HG02840 (cell line): ENCODE data around the gene GPR146.
A peak's percentile ranks its signal among the peaks of the same experiment; 100 is the strongest.
"Not testable (repeated sequence)": the region's sequence is repeated elsewhere in the genome, so short reads cannot be mapped to it uniquely, and the experiment has no call there.

ENCODE experiments used
- ATAC-seq: cut with Tn5 transposase; IDR thresholded peaks from one replicate; pipeline ENCODE4 v1.9.1; 2021; ENCODE audit warnings: mild to moderate bottlenecking, moderate library complexity, moderate number of reproducible peaks; ENCODE audit not compliant: unreplicated experiment, low FRiP score

The GPR146 gene, protein sequence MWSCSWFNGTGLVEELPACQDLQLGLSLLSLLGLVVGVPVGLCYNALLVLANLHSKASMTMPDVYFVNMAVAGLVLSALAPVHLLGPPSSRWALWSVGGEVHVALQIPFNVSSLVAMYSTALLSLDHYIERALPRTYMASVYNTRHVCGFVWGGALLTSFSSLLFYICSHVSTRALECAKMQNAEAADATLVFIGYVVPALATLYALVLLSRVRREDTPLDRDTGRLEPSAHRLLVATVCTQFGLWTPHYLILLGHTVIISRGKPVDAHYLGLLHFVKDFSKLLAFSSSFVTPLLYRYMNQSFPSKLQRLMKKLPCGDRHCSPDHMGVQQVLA

DNA sequence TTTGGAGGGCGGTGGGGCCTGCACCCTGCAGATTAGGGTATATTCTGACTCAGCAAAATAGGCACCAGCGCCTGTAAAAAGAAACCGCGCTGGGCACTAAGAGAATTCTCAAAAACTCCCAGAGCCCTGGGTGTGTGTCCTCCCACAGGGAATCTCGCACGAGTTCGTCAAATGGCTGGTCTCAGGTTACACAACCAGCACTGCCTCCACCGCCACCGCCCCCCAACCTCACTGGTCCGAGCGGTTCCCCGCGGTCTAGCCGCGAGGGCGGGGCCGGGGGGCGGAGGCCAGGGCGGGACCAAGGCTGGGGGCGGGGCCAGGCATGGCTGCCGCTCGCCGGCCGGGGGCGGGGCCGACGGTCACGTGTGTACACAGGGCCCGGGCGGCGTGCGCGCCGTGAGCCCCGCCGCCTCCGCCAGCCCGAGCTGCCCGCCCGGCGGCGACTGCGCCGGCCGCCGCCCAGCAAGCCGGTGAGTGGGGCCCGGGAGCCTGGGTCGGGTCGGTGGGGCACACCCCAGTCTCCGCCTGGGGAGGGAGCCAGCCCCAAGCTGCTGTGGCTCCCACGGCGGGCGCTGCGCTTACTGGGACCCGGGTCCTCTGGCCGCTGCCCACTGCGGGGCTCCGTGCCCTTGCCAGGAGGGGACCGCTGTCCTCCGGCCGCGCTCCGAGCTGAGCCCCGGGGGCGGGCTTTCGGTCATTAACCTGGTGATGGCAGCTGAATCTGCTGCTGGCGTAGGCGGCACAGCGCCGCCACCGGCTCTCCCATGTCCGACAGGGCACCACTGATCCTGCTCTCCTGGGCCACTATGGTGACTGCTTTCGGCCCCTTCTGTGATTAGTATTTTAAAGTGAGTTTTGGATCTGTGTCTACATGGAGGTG is at the start of gene GPR146:
Gene GPR146, plus strand, starts transcription at position 358 of the 880 bp plus-strand sequence. CDS start 12,970 bp downstream, outside the sequence.
- ATAC-seq = peak; percentile 77

DNA sequence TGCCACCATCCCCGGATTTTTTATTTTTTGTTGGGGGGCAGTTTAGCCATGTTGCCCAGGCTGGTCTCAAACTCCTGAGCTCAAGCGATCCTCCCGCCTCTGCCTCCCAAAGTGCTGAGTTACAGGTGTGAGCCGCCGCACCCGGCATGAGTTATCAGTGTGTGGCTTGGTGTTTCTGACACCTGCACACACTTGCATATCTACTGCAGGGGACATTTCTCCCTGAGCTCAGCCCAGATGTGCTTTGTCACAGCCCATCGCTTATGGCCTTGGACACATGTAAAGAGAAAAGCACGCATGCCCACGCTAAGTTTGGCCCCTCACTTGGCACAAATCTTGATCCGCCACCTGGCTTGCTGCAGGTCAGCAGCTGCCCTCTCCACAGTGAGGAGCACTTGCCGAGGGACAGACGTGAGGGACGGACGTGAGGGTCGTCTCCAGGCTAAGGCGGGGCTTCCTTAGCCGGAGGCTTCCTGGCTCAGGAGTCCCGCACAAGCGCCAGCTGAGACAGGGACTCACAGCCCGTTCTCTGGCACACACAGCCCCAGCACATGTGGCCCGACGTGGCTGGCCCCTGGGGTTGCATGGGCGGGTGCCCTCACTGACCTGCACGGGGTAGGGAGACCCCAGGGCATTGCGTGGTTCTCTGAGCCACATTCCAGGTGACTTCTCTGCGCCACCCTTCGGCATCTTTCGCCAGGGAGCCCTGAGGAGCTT is 49.6 kb upstream of the GPR146 start:
- no peak for ATAC-seq

DNA sequence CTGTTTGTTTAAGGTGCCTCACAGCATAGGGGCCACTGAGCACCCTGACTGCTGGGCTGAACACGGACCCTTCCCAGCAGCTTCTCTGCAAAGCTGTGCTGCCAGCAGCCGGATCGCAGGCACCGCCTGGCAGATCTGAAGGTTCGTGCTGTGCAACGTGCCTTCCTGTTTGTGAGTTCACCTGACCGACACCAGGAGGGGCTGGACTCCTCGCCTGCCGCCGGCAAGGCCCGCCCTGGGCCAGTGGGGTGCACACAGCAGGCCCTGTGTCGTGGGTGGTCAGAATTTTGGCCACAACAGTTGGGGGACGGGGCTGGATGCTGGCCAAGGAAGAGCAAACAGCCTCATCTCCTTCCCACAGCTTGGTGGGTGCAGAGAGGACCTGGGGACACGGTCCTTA is 48.8 kb upstream of the GPR146 start:
- no peak for ATAC-seq

DNA sequence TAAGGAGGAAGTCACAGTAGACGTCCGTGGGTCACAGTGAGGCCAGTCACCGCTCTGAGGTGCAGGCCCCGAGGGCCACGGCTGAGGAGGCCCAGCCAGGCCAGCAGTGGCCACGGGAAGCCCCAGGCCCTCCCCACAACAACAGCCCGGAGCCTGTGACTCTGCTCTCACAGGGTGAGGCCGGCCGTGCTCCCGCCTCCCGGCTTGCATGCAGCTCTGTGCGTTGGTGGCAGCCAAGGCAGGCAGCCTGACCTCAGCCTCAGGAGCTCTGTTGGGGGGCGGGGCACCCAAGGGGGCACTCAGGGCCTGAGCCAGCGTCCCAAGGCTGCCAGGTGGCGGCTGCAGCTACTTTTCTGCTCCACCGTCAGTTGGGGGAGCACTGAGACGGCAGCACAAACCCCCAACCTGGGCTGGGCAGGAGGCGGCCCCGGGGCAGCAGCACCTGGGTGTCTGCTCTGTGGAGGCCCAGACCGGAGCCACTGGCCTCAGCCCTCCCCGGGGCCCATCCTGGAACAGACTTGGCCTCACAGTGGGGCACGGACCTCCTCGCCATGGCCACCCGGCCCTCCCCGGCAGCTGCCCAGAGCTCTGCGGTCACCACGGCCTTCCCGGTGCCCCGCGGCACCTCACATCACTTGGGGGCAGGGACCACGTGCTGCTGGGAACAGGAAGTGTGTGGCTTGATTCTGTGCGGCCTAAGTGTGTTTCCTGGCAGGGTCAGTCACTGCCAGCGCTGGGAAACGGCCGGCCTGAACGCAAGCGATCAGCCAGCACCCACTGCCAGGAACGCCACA is 48.1 kb upstream of the GPR146 start:
- ATAC-seq = no peak

DNA sequence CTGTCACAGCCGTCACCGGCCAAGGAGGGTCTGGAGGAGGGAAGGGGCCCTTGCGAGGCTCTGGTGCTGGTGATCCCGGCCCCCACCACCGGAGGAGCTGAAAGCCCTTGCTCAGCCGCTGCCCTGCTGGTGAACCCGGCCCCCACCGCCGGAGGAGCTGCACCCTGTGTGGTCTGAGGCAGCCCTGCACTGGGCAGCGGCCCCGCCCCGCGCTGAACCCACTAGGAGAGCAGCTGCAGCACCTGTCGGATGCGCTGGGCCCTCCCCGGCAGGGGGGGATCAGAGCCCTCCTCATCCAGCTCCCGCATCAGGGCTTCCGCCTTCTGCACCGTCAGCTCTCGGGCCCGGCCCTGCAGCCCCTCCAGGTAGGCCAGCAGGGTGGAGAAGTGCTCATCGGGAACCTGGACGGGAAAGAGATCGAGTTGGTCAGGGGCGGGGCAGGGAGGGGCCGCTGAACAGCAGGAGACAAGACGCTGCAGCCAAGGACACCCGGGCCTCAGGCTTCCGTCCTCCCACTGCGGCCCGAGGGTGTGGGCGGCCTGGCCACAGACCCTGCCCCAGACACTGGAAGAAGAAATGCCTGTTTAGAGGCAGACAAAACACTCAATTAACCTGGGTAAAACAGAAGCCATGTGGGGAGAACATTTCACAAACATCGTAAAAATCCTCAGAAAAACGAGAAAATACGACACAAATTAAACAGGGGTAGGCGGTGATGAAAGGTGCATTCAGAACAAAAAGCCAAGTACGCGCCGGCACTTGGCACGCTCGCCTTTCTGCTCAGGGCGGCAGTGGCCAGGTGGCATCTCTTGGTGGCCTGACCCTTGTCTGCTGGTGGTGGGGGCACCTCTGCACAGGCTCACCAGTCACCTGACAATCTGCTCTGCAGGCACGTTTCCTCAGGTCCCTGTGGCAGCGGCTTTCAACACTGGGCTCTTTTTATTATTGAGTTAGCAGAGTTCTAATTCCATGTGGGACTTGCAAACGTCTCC is 46.6 kb upstream of the GPR146 start:
- ATAC-seq = no peak

DNA sequence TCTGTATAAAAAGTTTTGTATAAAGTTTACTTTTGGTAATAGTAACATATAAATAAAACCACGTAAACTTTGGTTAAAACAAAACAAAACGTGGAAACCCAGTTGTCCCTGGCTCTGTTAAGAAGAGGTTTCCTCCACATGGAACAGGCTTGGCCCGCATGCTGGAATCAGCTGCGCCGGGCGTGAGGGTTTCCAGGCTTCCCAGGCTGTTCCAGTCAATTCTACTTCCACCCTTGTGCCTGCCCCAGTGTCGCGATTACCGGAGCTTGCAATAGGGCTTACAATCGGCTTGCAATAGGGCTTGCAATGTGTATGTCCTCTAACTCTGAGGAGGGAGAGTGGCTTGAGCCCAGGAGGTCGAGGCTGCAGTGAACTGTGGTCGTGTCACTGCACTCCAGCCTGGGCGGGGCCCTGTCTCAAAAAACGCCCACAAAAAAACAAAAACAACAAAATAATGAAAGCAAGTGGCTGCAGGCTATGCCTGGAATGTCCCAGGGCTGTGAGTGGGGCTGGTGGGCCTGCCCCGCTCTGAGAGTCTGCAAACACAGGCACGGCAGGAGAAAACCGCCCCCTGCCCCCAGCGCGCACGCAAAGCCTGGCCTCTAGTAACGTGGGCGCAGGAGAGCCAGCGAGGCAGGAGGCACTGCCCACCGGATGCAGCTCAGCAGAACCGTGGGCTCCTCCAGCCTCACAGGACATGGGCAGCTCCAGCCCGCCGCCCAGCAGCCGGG is 45.0 kb upstream of the GPR146 start:
- no peak for ATAC-seq

DNA sequence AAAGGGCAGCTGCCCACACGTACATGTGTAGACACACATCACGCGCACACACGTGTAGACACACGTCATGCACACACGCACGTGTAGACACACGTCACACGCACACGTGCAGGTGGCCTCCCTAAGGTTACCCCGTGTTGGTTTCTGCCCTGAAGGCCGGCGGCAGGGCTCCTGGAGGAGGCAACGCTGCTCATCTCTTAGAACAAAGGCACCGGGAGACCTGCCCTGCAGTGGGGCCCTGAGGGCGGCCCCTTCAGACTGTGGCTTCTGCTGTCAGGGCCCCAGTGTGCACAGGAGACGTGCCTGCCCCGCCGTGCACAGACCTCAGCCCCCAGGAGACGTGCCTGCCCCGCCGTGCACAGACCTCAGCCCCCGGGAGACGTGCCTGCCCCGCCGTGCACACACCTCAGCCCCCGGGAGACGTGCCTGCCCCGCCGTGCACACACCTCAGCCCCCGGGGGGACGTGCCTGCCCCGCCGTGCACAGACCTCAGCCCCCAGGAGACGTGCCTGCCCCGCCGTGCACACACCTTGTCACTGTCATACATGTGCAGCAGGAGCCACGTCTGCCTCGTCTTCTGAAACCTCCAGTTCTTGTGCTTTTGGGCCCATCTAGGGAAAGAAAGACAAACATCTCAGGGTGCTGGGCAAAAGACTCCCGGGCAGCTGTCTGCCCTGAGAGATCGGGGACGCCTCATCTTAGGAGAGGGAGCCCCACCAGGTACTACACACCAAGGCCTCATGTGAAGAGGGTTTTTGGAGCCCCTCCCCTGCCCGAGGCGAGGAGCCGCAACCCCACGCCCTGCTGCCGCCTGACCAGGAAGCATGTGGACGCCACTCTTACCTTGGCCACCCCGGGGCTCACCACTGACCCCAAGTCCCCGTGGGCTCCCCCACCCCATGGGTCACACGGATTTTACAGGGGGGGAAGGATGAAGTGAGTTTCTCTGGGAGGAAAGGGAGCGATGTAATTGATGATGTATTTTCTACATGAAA is 44.1 kb upstream of the GPR146 start:
- no peak for ATAC-seq

DNA sequence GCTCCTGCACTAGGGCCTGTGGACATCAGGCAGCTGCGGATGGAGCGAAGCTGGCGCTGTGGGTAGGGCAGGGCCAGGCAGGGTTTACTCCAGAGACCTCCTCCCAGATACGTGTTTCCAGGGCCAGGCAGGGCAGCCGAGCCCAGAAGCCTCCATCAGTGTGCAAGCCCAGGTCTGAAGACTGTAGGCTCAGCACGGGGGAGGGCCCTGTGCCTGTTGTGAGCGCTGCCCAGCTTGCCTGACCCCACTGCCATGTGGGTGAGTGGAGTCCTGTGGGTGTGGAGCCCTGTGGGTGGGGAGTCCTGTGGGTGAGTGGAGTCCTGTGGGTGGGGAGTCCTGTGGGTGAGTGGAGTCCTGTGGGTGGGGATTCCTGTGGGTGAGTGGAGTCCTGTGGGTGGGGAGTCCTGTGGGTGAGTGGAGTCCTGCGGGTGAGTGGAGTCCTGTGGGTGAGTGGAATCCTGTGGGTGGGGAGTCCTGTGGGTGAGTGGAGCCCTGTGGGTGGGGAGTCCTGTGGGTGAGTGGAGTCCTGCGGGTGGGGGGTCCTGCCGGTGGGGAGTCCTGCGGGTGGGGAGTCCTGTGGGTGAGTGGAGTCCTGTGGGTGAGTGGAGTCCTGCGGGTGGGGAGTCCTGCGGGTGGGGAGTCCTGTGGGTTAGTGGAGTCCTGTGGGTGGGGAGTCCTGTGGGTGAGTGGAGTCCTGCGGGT is 43.1 kb upstream of the GPR146 start:
- not testable (repeated sequence) for ATAC-seq

DNA sequence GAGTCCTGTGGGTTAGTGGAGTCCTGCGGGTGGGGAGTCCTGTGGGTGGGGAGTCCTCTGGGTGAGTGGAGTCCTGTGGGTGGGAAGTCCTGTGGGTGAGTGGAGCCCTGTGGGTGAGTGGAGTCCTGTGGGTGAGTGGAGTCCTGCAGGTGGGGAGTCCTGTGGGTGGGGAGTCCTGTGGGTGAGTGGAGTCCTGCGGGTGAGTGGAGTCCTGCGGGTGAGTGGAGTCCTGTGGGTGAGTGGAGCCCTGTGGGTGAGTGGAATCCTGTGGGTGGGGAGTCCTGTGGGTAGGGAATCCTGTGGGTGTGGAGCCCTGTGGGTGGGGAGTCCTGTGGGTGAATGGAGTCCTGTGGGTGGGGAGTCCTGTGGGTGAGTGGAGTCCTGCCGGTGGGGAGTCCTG is 42.3 kb upstream of the GPR146 start:
- ATAC-seq = not testable (repeated sequence)

DNA sequence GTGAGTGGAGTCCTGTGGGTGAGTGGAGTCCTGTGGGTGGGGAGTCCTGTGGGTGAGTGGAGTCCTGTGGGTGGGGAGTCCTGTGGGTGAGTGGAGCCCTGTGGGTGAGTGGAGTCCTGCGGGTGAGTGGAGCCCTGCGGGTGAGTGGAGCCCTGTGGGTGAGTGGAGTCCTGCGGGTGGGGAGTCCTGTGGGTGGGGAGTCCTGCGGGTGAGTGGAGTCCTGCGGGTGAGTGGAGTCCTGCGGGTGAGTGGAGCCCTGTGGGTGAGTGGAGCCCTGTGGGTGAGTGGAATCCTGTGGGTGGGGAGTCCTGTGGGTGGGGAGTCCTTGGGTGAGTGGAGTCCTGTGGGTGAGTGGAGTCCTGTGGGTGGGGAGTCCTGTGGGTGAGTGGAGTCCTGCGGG is 41.9 kb upstream of the GPR146 start:
- ATAC-seq = not testable (repeated sequence)

DNA sequence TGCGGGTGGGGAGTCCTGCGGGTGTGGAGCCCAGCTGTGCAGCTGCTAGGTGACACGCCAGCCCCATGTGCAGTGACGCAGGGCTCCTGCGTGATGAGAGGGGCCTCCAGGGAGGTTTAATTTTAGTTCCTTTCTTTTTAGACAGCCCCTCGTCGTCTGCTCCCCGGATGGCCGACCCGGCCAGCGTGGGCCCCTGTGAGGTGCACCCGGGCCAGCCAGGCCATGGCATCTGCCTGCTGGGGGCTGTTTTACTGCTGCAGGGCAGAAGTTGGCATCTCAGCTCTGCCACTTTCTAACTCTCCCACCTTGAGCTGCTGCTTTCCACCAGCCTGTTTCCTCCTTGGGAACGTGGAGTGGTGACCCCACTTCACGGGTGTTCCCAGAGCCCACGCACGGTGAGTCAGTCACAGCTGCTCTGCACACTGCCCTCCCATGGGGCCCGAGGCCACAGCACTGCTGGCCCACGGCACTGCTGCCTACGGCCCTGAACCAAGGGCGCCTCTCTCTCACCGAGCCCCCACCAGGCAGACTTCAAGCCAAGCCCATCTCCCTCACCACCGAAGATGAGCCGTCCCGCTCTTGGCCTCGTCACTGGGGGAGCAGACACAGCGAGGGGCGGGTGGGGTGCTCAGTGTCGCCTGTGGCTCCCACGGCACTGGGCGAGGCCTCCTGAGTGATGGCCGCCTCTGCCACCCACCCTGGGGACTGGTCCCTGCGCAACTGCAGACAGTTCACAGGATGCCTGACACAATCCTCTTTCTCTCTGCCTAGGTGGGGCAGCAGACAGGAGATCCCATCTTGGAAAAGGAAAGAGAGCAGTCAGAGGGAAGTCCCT is 40.1 kb upstream of the GPR146 start:
- no peak for ATAC-seq

DNA sequence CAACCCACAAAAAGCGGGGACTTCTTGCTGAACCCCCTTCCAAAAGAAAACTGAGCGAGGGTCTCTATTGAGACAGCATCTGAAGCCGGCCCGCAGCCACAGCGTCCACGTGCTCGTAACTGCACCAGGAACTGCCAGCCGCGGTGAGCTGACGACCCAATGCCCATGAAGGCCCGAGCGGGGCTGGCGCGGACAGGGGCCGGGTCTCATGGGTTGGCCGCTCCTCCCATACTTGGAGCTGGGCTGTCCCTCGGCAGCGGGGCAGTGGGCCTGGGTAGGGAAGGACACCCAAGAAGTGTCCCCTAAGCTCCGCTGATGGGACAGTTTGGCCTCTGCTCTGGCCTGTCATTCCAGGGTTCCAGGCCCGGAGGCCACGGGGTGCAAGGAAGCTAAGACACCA is 39.0 kb upstream of the GPR146 start:
- ATAC-seq = no peak

DNA sequence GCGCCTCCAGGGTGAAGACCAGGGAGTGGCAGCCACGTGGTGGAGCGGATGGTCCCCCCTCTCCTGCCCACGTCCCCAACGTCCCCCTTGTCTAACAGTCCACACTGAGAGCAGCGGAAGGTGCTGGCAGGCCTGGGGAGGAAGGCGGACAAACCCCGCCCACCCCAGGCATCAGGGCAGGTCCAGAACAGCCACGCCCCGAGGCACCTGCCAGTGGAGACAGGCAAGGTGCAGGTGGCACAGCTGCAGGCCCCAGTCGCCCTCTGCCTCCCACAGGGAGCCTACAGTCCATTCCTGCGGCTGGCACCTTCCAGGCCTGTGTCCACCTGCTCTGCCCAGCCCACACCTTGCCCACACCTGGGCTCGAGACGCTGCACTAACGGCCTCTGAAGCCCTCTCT is 36.4 kb upstream of the GPR146 start:
- no peak for ATAC-seq

DNA sequence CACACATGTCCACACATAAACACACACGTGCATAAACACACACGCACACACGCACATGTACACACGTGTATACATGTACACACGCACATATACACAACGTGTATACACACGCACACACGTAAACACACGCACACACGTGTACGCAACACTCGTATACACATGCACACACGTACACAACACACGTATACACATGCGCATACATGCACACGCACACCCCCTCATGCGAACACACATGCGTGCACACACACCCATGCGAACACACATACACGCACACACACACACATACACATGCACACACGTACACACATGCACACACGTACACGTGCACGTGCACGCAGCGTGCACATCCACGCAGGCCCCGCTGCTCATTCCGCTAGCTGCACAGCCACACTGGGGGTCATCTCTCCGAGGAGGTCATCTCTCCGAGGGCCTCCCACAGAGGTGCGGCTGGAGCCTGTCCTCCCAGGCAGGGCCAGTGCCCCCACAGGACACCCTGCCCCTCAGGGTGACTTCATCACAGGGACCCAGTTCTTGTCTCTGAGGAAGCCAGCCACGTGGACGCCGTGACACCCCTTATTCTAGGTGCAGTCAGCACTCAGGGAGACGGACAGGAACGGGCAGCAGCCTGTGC is 35.5 kb upstream of the GPR146 start:
- ATAC-seq = no peak

DNA sequence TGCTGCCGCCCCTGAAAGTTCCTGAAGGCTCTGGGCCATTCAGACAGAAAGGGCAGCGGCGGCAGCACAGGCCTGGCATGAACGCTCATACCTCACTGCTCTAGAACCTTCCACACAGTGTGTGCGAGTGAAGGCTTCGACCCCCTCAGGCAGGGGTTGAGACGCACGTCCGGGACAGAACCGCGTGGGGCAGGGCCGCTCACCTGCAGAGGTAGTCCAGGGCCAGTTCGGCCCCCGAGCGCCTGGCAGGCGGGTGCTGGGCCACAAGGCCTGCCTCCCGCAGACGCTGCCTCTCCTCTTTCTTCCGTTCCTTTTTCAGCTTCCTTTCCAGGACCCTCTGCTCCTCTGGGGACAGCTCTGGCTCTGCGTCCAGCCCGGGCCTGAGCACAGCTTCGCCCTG is 34.6 kb upstream of the GPR146 start:
- no peak for ATAC-seq
